Dermis lymphatic vessel endothelial cell (primary cell): ENCODE measurements around the gene ZNF804A. TPM values are rescaled to one million over a fixed set of nuclear protein-coding genes. Genes with fewer than 3 reads are reported as not detected.

Experiments
- total RNA-seq: library from RNA; depleted of rRNA; stranded (reverse); fragments of >200 nt; gene quantifications from 2 replicates; pipeline ENCODE4 v1.2.1, GENCODE V29; 2014

The ZNF804A gene
- under 0.01 TPM in 1 of 2 replicates, not detected in the other for total RNA-seq

DNA sequence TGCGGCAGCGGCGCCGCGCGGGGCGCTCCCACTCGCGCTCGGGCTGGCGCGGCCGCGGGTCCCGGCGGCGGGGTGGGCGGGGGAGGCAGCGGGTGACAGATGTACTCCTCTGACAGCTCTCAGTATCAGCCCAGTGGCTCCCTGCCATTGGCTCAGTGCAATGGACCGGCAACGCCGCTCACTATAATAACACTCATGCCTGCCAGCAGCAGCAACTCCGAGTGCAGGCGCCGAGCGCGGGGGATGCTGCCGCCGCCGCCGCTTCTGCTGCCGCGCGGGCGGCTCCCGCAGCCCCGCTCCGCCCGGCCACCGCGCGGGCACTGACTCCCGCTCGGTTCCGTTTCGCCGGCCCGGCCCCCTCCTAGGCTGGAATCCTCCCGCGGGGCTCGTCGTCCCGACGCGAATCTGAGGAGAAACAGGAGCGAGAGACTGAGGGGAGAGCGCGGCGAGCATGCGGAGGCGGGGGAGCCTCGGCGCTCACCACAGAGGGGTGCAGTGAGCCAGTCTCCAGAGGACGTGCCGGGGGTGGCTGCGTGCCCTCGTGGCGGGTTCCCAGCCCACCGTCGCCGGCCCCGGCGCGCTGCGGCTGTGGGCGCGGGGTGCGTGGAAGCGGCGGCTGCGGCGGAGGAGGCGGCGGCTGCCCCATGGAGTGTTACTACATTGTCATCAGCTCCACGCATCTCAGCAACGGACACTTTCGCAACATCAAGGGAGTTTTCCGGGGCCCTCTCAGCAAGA, at the start of gene ZNF804A:
Gene ZNF804A (plus strand): TSS at position 214 of the 738 bp plus-strand sequence. CDS start 431 bp downstream, at position 645.

